ENCODE results near the gene PARP15.
"Not testable (repeated sequence)": the region's sequence is repeated elsewhere in the genome, so short reads cannot be mapped to it uniquely, and the experiment has no call there.

PARP15 gene

DNA sequence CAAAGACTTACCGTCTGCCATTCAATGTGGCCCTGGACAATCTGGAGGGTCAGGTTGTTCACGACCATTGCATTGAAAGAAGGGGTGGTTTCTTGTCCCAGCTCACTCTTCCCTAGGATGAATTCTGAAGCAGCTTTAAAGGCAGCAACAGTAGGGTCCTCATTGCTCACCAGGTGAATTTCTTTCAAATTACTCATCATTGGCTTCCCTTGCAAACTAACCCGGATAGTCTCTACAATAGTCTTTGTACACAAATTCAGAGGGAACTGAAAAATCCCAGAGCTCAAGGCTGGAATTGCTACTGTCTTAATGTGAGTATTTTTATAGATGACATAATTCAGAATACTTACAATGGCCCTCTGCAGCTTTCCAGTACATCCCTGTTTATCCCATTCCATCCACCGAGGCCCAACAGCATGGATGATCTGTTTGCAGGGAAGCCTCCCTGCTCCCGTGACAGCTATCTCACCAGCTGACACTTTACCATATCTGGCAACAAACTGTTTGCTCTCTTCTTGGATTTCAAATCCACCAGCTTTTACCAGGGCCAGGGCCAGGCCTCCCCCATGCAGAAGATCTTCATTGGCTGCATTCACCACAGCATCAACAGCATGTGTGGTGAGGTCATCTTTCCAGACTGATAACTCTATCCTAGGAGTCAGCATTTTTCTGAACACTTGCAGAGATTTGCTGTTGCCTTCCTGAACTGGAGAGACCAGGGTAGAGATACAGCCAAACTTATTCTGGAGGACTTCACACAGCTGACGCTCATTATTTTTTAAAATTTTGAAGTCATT lies 22.0 kb upstream of the PARP15 start:
- H3K27me3 ChIP-seq (ENCODE audit: control insufficient read depth, insufficient read depth, low read length): no peaks in the 10 kb centered on the region
- H3K4me3 ChIP-seq (ENCODE audit: low read length): no peak overlapping the region
- no peaks in the 10 kb centered on the region for H3K9me3 ChIP-seq (ENCODE audit: control insufficient read depth, insufficient read depth, low read length)
- no peaks in the 10 kb centered on the region for H3K4me1 ChIP-seq (ENCODE audit: control insufficient read depth, insufficient read depth, low read length)
- DNase-seq (ENCODE audit: low read depth, low spot score): no peak
- H3K27ac ChIP-seq (ENCODE audit: low read length): no peak overlapping the region
- no CpG with 5 or more reads among the region's 6 CpGs for WGBS (ENCODE audit: insufficient coverage, insufficient read length)
- H3K36me3 ChIP-seq (ENCODE audit: control insufficient read depth, insufficient read depth, low read length): no peaks in the 10 kb centered on the region

DNA sequence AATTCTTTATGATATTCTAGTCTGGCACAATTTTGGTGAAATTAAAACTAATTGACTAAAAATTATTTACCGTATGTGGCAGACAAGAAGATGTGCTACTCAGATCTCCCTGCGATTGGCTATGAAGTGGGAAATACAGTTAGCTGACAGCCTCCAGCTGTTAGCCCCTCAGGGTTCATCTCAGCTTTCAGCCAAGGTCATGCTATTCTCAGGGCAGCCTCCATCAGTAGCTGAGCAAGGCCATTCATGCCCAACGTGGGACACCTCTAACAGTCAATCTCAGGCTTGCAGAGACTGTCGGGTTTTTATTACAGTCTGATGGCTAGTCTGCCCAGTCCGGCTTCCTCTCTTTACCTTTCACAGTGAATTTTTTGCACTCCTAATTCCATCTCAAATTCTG lies 20.1 kb upstream of the PARP15 start:
- Histone ChIP-seq H3K27me3 (ENCODE audit: control insufficient read depth, insufficient read depth, low read length) (no peaks in the 10 kb centered on the region), H3K9me3 (ENCODE audit: control insufficient read depth, insufficient read depth, low read length) (no peaks in the 10 kb centered on the region), H3K36me3 (ENCODE audit: control insufficient read depth, insufficient read depth, low read length) (no peaks in the 10 kb centered on the region), H3K27ac (ENCODE audit: low read length) (no peak overlapping the region), H3K4me1 (ENCODE audit: control insufficient read depth, insufficient read depth, low read length) (no peaks in the 10 kb centered on the region), H3K4me3 (ENCODE audit: low read length) (no peak overlapping the region)
- no CpG with 5 or more reads among the region's 5 CpGs for WGBS (ENCODE audit: insufficient coverage, insufficient read length)
- no peak for DNase-seq (ENCODE audit: low read depth, low spot score)

DNA sequence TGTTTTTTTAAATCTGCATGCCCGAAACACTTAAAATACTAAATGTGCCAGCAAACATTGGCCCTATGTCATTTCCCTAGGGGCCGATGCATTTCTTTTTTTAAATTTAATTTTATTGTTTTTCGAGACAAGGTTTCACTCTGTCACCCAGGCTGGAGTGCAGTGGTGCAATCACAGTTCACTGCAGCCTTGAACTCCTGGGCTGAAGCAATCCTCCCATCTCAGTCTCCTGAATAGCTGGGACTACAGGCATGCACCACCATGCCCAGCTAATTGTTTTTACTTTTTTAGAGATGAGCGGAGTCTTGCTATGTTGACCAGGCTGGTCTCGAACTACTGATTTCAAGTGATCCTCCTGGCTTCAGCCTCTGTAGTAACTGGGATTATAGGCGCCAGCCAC lies 18.8 kb upstream of the PARP15 start:
- H3K9me3 ChIP-seq (ENCODE audit: control insufficient read depth, insufficient read depth, low read length): no peaks in the 10 kb centered on the region
- no peaks in the 10 kb centered on the region for H3K36me3 ChIP-seq (ENCODE audit: control insufficient read depth, insufficient read depth, low read length)
- H3K4me3 ChIP-seq (ENCODE audit: low read length): no peak overlapping the region
- H3K4me1 ChIP-seq (ENCODE audit: control insufficient read depth, insufficient read depth, low read length): no peaks in the 10 kb centered on the region; the same call in 1 of the 2 replicates
- WGBS (ENCODE audit: insufficient coverage, insufficient read length): no CpG with 5 or more reads among the region's 6 CpGs
- no peak for DNase-seq (ENCODE audit: low read depth, low spot score)
- H3K27ac ChIP-seq (ENCODE audit: low read length): no peak overlapping the region
- H3K27me3 ChIP-seq (ENCODE audit: control insufficient read depth, insufficient read depth, low read length): no peaks in the 10 kb centered on the region

DNA sequence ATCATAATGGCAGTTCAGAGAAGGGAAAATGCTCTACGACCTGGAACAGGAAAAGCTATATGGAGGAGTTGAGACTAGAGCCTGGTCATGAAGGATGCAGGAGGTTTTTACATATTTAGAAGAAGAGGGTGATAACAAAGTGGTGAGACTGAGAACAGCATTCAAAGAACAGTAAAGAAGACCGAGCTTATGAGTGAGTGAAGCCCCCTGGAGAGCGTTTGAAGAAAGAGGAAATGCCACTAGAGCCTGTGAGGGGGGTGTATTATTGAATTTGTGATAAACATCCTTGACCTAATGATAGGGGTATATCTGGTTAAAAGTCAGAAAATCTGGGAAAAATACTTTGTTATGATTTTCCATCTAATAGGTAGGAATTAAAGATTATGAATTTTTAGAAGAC lies 17.5 kb upstream of the PARP15 start:
- Histone ChIP-seq H3K27ac (ENCODE audit: low read length) (no peak overlapping the region), H3K27me3 (ENCODE audit: control insufficient read depth, insufficient read depth, low read length) (no peaks in the 10 kb centered on the region), H3K36me3 (ENCODE audit: control insufficient read depth, insufficient read depth, low read length) (no peaks in the 10 kb centered on the region), H3K4me1 (ENCODE audit: control insufficient read depth, insufficient read depth, low read length) (no peaks in the 10 kb centered on the region; the same call in 1 of the 2 replicates), H3K9me3 (ENCODE audit: control insufficient read depth, insufficient read depth, low read length) (no peaks in the 10 kb centered on the region), H3K4me3 (ENCODE audit: low read length) (no peak overlapping the region)
- WGBS (ENCODE audit: insufficient coverage, insufficient read length): no CpG with 5 or more reads among the region's 3 CpGs
- DNase-seq (ENCODE audit: low read depth, low spot score): no peak

DNA sequence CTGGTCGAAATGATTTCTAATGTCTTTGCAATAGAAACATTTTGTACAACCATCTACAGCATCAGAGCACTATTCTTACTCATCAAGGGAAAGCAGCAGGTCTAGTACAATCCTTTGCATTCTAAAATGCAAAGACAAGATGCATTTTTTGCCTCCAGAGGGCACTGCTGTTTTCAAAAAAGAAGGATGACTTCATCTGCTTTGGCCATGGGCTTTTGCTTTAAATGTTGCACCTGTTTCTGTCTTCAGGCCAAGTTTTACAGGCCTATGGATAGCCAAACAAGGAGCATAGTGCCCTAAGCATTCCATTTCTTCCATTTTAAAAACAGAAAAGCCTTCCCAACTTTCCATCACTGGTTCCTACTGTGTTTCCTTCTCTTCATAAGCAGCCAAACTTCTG lies 16.8 kb upstream of the PARP15 start:
- Histone ChIP-seq H3K9me3 (ENCODE audit: control insufficient read depth, insufficient read depth, low read length) (no peaks in the 10 kb centered on the region), H3K4me3 (ENCODE audit: low read length) (no peak overlapping the region), H3K27me3 (ENCODE audit: control insufficient read depth, insufficient read depth, low read length) (no peaks in the 10 kb centered on the region), H3K36me3 (ENCODE audit: control insufficient read depth, insufficient read depth, low read length) (no peaks in the 10 kb centered on the region), H3K4me1 (ENCODE audit: control insufficient read depth, insufficient read depth, low read length) (no peaks in the 10 kb centered on the region; the same call in 1 of the 2 replicates), H3K27ac (ENCODE audit: low read length) (no peak overlapping the region)
- WGBS (ENCODE audit: insufficient coverage, insufficient read length): no CpG with 5 or more reads among the region's 1 CpG
- DNase-seq (ENCODE audit: low read depth, low spot score): no peak

DNA sequence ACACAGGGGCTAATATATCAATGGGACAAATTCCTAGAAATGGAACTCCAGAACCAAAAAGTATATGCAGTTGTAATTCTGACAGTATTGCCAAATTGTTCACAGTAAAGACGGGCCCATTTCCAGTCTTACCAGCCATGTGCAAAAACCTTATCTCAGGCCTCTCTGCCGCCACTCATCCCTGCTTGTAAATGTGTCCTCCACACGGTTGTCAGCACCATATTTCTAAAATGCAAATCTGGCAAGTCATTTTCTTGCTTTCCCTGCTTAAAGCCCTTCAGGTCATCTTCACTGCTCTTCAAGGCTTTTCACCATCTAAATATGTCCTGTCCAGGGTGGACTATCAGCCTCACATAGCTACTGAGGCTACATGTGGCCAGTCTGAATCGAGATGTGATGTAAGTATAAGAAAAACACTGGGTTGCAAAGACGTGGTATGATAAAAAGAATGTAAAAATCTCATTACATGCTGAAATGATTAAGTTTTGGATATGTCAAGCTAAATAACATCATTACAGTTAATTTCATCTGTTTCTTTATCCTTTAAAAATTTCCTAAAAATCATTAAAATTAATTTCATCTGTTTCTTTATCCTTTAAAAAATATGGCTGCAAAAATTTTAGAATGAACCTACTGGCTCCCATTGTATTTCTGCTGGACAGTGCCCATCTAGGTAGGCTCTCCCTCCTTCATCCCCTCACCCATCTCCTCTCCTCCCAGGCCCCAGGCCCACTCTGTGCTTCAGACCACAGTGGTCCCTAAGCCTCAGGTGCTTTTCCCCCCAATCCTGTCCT lies 14.3 kb upstream of the PARP15 start:
- Histone ChIP-seq H3K27me3 (ENCODE audit: control insufficient read depth, insufficient read depth, low read length) (no peaks in the 10 kb centered on the region), H3K36me3 (ENCODE audit: control insufficient read depth, insufficient read depth, low read length) (no peaks in the 10 kb centered on the region), H3K9me3 (ENCODE audit: control insufficient read depth, insufficient read depth, low read length) (no peaks in the 10 kb centered on the region), H3K4me3 (ENCODE audit: low read length) (no peak overlapping the region), H3K27ac (ENCODE audit: low read length) (no peak overlapping the region), H3K4me1 (ENCODE audit: control insufficient read depth, insufficient read depth, low read length) (no peaks in the 10 kb centered on the region; the same call in 1 of the 2 replicates)
- no peak for DNase-seq (ENCODE audit: low read depth, low spot score)
- no CpG with 5 or more reads among the region's 5 CpGs for whole genome bisulfite sequencing (ENCODE audit: insufficient coverage, insufficient read length)

DNA sequence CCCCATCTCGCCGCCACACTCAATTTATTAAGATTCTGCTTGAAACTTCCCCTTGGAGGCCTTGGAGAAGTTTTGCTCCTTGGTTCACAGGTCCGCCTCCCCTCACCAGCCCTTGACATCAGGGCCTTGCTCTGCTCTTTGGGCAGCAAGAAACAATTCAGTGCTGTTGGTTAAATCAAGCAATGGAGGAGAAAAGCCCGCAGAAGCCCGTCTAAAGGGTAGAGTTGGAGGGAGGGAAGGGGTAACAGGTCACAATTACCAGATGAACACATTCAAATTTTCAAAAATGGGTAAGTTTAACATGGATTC lies 13.8 kb upstream of the PARP15 start:
- Histone ChIP-seq H3K4me3 (ENCODE audit: low read length) (no peak overlapping the region), H3K4me1 (ENCODE audit: control insufficient read depth, insufficient read depth, low read length) (no peaks in the 10 kb centered on the region; the same call in 1 of the 2 replicates), H3K9me3 (ENCODE audit: control insufficient read depth, insufficient read depth, low read length) (no peaks in the 10 kb centered on the region), H3K36me3 (ENCODE audit: control insufficient read depth, insufficient read depth, low read length) (no peaks in the 10 kb centered on the region), H3K27ac (ENCODE audit: low read length) (no peak overlapping the region), H3K27me3 (ENCODE audit: control insufficient read depth, insufficient read depth, low read length) (no peaks in the 10 kb centered on the region)
- WGBS (ENCODE audit: insufficient coverage, insufficient read length): no CpG with 5 or more reads among the region's 5 CpGs
- DNase-seq (ENCODE audit: low read depth, low spot score): no peak

DNA sequence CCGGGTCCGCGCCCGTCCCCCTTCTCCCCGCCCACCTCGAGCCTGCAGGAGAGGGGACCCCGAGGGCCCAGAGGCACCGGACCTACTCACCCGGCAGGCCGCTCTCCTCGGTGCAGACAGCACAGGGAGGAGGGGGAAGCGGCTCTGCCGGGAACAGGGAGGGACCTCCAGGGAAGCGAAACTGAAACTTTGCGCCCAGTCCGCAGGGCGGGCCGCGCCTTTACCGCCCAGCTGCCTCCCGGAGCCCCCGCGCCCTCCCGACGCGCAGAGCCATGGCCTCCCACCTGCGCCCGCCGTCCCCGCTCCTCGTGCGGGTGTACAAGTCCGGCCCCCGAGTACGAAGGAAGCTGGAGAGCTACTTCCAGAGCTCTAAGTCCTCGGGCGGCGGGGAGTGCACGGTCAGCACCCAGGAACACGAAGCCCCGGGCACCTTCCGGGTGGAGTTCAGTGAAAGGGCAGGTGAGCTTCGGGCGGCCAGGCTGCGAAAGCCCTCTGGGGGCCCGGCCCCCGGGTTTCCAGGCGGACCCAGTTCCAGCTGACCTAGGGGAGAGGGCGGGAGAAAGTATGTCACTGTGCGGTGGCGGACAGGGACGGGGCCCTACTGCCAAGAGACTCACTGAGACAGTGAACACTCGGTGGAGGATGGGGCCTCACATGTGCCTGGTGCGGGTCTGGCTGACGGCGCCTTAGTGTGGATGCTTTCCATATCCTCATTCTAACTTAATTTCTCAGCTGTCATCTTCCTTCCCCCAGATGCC lies 13.1 kb upstream of the PARP15 start, which contains the start of the genes DTX3L and PARP9:
Gene DTX3L, plus strand, starts transcription at position 184 of the 758 bp plus-strand sequence. Its CDS starts 89 bp downstream, at position 273.
Gene PARP9, minus strand, starts transcription at position 146 of the 758 bp plus-strand sequence. CDS start 4,680 bp downstream, outside the sequence.
- H3K27me3 ChIP-seq (ENCODE audit: control insufficient read depth, insufficient read depth, low read length): no peaks in the 10 kb centered on the region
- H3K9me3 ChIP-seq (ENCODE audit: control insufficient read depth, insufficient read depth, low read length): no peaks in the 10 kb centered on the region
- H3K27ac ChIP-seq (ENCODE audit: low read length): no peak within 1 kb of the TSS
- no peaks in the 10 kb centered on the region for H3K36me3 ChIP-seq (ENCODE audit: control insufficient read depth, insufficient read depth, low read length)
- no CpG with 5 or more reads among the region's 56 CpGs for WGBS (ENCODE audit: insufficient coverage, insufficient read length)
- peak within 1 kb of the TSS; percentile 43; the same call in 1 of the 2 replicates for H3K4me3 ChIP-seq (ENCODE audit: low read length)
- no peak for DNase-seq (ENCODE audit: low read depth, low spot score)
- H3K4me1 ChIP-seq (ENCODE audit: control insufficient read depth, insufficient read depth, low read length): no peaks in the 10 kb centered on the region; the same call in 1 of the 2 replicates

DNA sequence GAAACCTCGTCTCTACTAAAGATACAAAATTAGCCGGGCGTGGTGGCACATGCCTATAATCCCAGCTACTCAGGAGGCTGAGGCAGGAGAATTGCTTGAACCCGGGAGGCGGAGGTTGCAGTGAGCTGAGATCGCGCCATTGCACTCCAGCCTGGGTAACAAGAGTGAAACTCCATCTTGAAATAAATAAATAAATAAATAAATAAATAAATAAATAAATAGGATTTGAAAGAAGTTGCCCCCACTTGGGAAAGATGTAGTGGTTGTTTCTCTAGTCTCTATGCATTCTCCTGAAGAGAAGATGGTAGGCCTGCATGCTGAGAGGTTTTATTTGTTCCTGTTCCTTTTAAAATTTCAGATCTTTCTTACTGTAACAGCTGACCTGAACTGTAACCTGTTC lies 9.3 kb upstream of the PARP15 start:
- H3K27me3 ChIP-seq (ENCODE audit: control insufficient read depth, insufficient read depth, low read length); H3K9me3 ChIP-seq (ENCODE audit: control insufficient read depth, insufficient read depth, low read length); H3K27ac ChIP-seq (ENCODE audit: low read length); DNase-seq (ENCODE audit: low read depth, low spot score); H3K36me3 ChIP-seq (ENCODE audit: control insufficient read depth, insufficient read depth, low read length); H3K4me3 ChIP-seq (ENCODE audit: low read length); H3K4me1 ChIP-seq (ENCODE audit: control insufficient read depth, insufficient read depth, low read length): not testable (repeated sequence)
- WGBS (ENCODE audit: insufficient coverage, insufficient read length): no CpG with 5 or more reads among the region's 7 CpGs

DNA sequence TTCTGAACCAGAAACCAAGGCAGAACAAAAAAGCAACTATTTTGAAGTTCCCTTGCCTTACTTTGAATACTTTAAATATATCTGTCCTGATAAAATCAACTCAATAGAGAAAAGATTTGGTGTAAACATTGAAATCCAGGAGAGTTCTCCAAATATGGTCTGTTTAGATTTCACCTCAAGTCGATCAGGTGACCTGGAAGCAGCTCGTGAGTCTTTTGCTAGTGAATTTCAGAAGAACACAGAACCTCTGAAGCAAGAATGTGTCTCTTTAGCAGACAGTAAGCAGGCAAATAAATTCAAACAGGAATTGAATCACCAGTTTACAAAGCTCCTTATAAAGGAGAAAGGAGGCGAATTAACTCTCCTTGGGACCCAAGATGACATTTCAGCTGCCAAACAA lies 8.7 kb upstream of the PARP15 start:
- no CpG with 5 or more reads among the region's 3 CpGs for WGBS (ENCODE audit: insufficient coverage, insufficient read length)
- Histone ChIP-seq H3K36me3 (ENCODE audit: control insufficient read depth, insufficient read depth, low read length) (no peaks in the 10 kb centered on the region), H3K4me3 (ENCODE audit: low read length) (no peak overlapping the region), H3K27ac (ENCODE audit: low read length) (no peak overlapping the region), H3K27me3 (ENCODE audit: control insufficient read depth, insufficient read depth, low read length) (no peaks in the 10 kb centered on the region), H3K9me3 (ENCODE audit: control insufficient read depth, insufficient read depth, low read length) (no peaks in the 10 kb centered on the region), H3K4me1 (ENCODE audit: control insufficient read depth, insufficient read depth, low read length) (no peaks in the 10 kb centered on the region; the same call in 1 of the 2 replicates)
- no peak for DNase-seq (ENCODE audit: low read depth, low spot score)
